Fibroblast of lung (primary cell): ENCODE measurements around the gene ADAMTS10. TPM values are rescaled to one million over a fixed set of nuclear protein-coding genes. Genes with fewer than 3 reads are reported as not detected.
"Not testable (repeated sequence)": the region's sequence is repeated elsewhere in the genome, so short reads cannot be mapped to it uniquely, and the experiment has no call there.

Experiments
- DNase-seq, 2 donors: peaks; one replicate each; pipeline versions ENCODE4 v3.0.0 to v3.0.0-alpha.2; 2010; ENCODE audit warnings: low read depth in 2 of 2
- H2AFZ ChIP-seq: 2 replicates; pipeline ENCODE4 v1.5.1; 2012; ENCODE audit warnings: low read length, control low read depth, inconsistent platforms
- H3K27ac ChIP-seq: 2 replicates; pipeline ENCODE4 v1.5.1; 2011; ENCODE audit warnings: low read length, control low read depth; ENCODE audit not compliant: insufficient read depth
- H3K27me3 ChIP-seq: 2 replicates; pipeline ENCODE4 v1.5.1; 2011; ENCODE audit warnings: mild to moderate bottlenecking, low read length; ENCODE audit not compliant: control insufficient read depth, insufficient read depth
- H3K36me3 ChIP-seq: 2 replicates; pipeline ENCODE4 v1.5.1; 2011; ENCODE audit warnings: low read length; ENCODE audit not compliant: control insufficient read depth, insufficient read depth
- H3K4me1 ChIP-seq: 2 replicates; pipeline ENCODE4 v1.5.1; 2011; ENCODE audit warnings: low read length; ENCODE audit not compliant: control insufficient read depth, insufficient read depth; ENCODE audit errors: extremely low read depth
- H3K4me2 ChIP-seq: 2 replicates; pipeline ENCODE4 v1.5.1; 2011; ENCODE audit warnings: low read length, control low read depth; ENCODE audit not compliant: insufficient read depth; ENCODE audit errors: extremely low read depth
- H3K4me3 ChIP-seq, 4 experiments: fragments of 200-600 bp in 1 of 4; sonication (generic) in 1 of 4; replicated peaks in 1 of 4; 2 replicates each; pipeline ENCODE4 v1.5.1; 2011 to 2016; ENCODE audit warnings: low read length in 4 of 4, low read depth in 3 of 4, mild to moderate bottlenecking in 3 of 4, control low read depth in 2 of 4, inconsistent platforms in 1 of 4, mixed read lengths in 1 of 4; ENCODE audit not compliant: insufficient read depth in 1 of 4; ENCODE audit errors: control extremely low read depth in 1 of 4
- H3K79me2 ChIP-seq: 2 replicates; pipeline ENCODE4 v1.5.1; 2012; ENCODE audit warnings: mild to moderate bottlenecking, low read length, inconsistent platforms; ENCODE audit not compliant: control insufficient read depth, insufficient read depth
- H3K9ac ChIP-seq: 2 replicates; pipeline ENCODE4 v1.5.1; 2011; ENCODE audit warnings: mild to moderate bottlenecking, low read length, control low read depth; ENCODE audit not compliant: insufficient read depth
- H3K9me3 ChIP-seq: 2 replicates; pipeline ENCODE4 v1.5.1; 2012; ENCODE audit warnings: low read depth, low read length; ENCODE audit not compliant: control insufficient read depth, insufficient read depth
- H4K20me1 ChIP-seq: 2 replicates; pipeline ENCODE4 v1.5.1; 2011; ENCODE audit warnings: low read length; ENCODE audit not compliant: control insufficient read depth, insufficient read depth; ENCODE audit errors: extremely low read depth
- CTCF ChIP-seq, 2 donors: IDR thresholded peaks in 1 of 2; conservative IDR thresholded peaks in 1 of 2; 1 replicate in 1 of 2; 2 replicates in 1 of 2; pipeline ENCODE4 v1.5.1; 2011 to 2012; ENCODE audit warnings: low read length in 2 of 2, control low read depth in 1 of 2, inconsistent platforms in 1 of 2, low read depth in 1 of 2, mild to moderate bottlenecking in 1 of 2
- EZH2 ChIP-seq: IDR thresholded peaks from 2 replicates; pipeline ENCODE4 v1.5.1; 2012; ENCODE audit warnings: low read length, control low read depth, mild to moderate bottlenecking; ENCODE audit errors: missing control alignments
- polyA plus RNA-seq, 2 donors: library from polyadenylated mRNA; depleted of rRNA in 1 of 2; stranded (reverse) in 1 of 2; unstranded in 1 of 2; fragments of >200 nt; gene quantifications; 2 replicates each; pipeline ENCODE4 v1.2.1, GENCODE V29; 2011 to 2012; ENCODE audit warnings: missing spikeins in 1 of 2
- total RNA-seq: library from RNA; depleted of rRNA; stranded (reverse); fragments of >200 nt; gene quantifications from 2 replicates; pipeline ENCODE4 v1.2.1, GENCODE V29; 2014

The ADAMTS10 gene
- total and polyA plus RNA-seq, 2 donors (not counting 1 experiment from before 2014, with no cell fraction given), result 2.0 to 11.2 TPM

GRCh38 chr19:8618751-8619150, 8.2 kb upstream of the ADAMTS10 start:
- H3K4me1 ChIP-seq, result no peaks in the 10 kb centered on the region
- H3K79me2 ChIP-seq, result no peaks in the 10 kb centered on the region
- no peak overlapping the region for H2AFZ ChIP-seq
- H3K9me3 ChIP-seq, result no peaks in the 10 kb centered on the region
- TF ChIP-seq EZH2 (no peak), CTCF (conservative IDR thresholded peaks at IDR 0.05 in 1 of 2, IDR thresholded peaks at IDR 0.05 in 1 of 2; ENCODE audit: low read depth in 1 of 2, low read length in 2 of 2) (no peak)
- no peak for DNase-seq
- H3K4me2 ChIP-seq, result no peak overlapping the region
- no peaks in the 10 kb centered on the region for H3K27me3 ChIP-seq
- H3K4me3 ChIP-seq, result no peak overlapping the region
- no peak overlapping the region for H3K27ac ChIP-seq
- no peaks in the 10 kb centered on the region for H4K20me1 ChIP-seq
- no peak overlapping the region for H3K9ac ChIP-seq
- no peaks in the 10 kb centered on the region for H3K36me3 ChIP-seq

GRCh38 chr19:8617984-8618383, 7.5 kb upstream of the ADAMTS10 start:
- no peak for TF ChIP-seq CTCF (conservative IDR thresholded peaks at IDR 0.05 in 1 of 2, IDR thresholded peaks at IDR 0.05 in 1 of 2; ENCODE audit: low read depth in 1 of 2, low read length in 2 of 2)
- TF ChIP-seq EZH2, result no peak
- Histone ChIP-seq H3K27me3 (no peaks in the 10 kb centered on the region), H4K20me1 (no peaks in the 10 kb centered on the region), H3K36me3 (no peaks in the 10 kb centered on the region), H3K4me3 (no peak overlapping the region), H3K79me2 (no peaks in the 10 kb centered on the region), H3K9me3 (no peaks in the 10 kb centered on the region), H3K4me1 (no peaks in the 10 kb centered on the region), H2AFZ (no peak overlapping the region), H3K27ac (no peak overlapping the region), H3K4me2 (no peak overlapping the region), H3K9ac (no peak overlapping the region)
- DNase-seq, result no peak

- H3K4me1 ChIP-seq, H3K4me2 ChIP-seq, H3K36me3 ChIP-seq, H3K9ac ChIP-seq, H3K79me2 ChIP-seq, H3K4me3 ChIP-seq, H4K20me1 ChIP-seq, H3K9me3 ChIP-seq, H2AFZ ChIP-seq, DNase-seq, H3K27me3 ChIP-seq, H3K27ac ChIP-seq: not testable (repeated sequence)
Observed at GRCh38 chr19:8617325-8617724, 6.8 kb upstream of the ADAMTS10 start.
